ENCODE measurements around the gene HELZ. TPM values are rescaled to one million over a fixed set of nuclear protein-coding genes. Genes with fewer than 3 reads are reported as not detected.

HELZ gene
- total RNA-seq, 1 donor from 2014 or later = 14.8 TPM

- Histone ChIP-seq H3K36me3 (ENCODE audit: control insufficient read depth, insufficient read depth, low read length) (no peaks in the 10 kb centered on the region), H3K4me3 (ENCODE audit: low read depth, low read length) (no peak overlapping the region), H3K27me3 (ENCODE audit: control insufficient read depth, insufficient read depth, low read length) (no peaks in the 10 kb centered on the region)
- TF ChIP-seq, protein P1, sequence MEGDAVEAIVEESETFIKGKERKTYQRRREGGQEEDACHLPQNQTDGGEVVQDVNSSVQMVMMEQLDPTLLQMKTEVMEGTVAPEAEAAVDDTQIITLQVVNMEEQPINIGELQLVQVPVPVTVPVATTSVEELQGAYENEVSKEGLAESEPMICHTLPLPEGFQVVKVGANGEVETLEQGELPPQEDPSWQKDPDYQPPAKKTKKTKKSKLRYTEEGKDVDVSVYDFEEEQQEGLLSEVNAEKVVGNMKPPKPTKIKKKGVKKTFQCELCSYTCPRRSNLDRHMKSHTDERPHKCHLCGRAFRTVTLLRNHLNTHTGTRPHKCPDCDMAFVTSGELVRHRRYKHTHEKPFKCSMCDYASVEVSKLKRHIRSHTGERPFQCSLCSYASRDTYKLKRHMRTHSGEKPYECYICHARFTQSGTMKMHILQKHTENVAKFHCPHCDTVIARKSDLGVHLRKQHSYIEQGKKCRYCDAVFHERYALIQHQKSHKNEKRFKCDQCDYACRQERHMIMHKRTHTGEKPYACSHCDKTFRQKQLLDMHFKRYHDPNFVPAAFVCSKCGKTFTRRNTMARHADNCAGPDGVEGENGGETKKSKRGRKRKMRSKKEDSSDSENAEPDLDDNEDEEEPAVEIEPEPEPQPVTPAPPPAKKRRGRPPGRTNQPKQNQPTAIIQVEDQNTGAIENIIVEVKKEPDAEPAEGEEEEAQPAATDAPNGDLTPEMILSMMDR (IDR thresholded peaks at IDR 0.05; ENCODE audit: insufficient read depth, low read length, poor library complexity, severe bottlenecking) = no peak
- no peak for DNase-seq (ENCODE audit: low read depth)
Measured at GRCh38 chr17:67247416-67247900, 2.5 kb upstream of the HELZ start.

GRCh38 chr17:67246653-67247415, 1.8 kb upstream of the HELZ start:
- peak; percentile 69 for DNase-seq (ENCODE audit: low read depth)
- Histone ChIP-seq H3K36me3 (ENCODE audit: control insufficient read depth, insufficient read depth, low read length) (no peaks in the 10 kb centered on the region), H3K4me3 (ENCODE audit: low read depth, low read length) (peak overlapping the region; percentile 81), H3K27me3 (ENCODE audit: control insufficient read depth, insufficient read depth, low read length) (no peaks in the 10 kb centered on the region)
- TF ChIP-seq, protein P1 (IDR thresholded peaks at IDR 0.05; ENCODE audit: insufficient read depth, low read length, poor library complexity, severe bottlenecking) = no peak

- TF ChIP-seq, protein P1 (IDR thresholded peaks at IDR 0.05; ENCODE audit: insufficient read depth, low read length, poor library complexity, severe bottlenecking) = no peak
- Histone ChIP-seq H3K27me3 (ENCODE audit: control insufficient read depth, insufficient read depth, low read length) (no peaks in the 10 kb centered on the region), H3K36me3 (ENCODE audit: control insufficient read depth, insufficient read depth, low read length) (no peaks in the 10 kb centered on the region), H3K4me3 (ENCODE audit: low read depth, low read length) (peak overlapping the region; percentile 81)
- no peak for DNase-seq (ENCODE audit: low read depth)
Measured at GRCh38 chr17:67246403-67246652, 1.3 kb upstream of the HELZ start.

DNA sequence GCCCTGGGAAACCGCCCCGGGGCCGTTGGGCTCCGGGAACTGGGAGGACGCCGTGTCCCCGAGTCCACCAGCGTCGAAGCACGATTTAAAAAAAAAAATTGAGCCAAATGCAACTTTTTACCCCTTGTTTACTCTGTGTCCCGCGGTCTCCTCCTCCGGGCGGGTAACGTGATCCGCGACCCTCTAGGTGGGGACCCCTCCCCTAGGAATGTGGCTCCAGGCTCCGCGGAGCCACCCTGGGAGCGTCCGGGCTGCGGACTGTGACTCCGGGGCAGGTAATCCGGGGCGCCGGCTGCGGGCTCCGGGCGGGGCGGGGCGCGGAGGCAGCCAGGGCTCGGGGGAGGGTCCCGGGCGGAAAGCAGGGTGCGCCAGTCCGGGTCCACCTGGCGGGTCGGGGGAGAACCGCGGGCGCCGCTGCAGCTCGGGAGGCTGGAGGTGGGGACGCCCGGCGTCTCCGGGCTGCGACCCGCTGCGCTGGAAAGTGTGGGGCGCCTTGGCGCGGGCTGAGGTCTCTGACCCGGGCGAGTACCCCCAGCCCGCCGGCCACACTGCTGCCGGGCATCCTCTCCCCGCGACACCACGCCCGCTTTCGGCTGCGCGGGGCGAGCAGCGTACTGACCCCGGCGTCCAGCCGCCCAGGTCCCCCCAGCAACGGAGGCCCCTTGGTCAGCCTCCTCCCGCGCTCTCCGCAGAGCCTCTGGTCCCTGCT, 852 bp upstream of the HELZ start:
- TF ChIP-seq, protein P1 (IDR thresholded peaks at IDR 0.05; ENCODE audit: insufficient read depth, low read length, poor library complexity, severe bottlenecking) = no peak
- Histone ChIP-seq H3K27me3 (ENCODE audit: control insufficient read depth, insufficient read depth, low read length) (no peaks in the 10 kb centered on the region), H3K36me3 (ENCODE audit: control insufficient read depth, insufficient read depth, low read length) (no peaks in the 10 kb centered on the region), H3K4me3 (ENCODE audit: low read depth, low read length) (peak overlapping the region; percentile 81)
- DNase-seq (ENCODE audit: low read depth) = no peak

DNA sequence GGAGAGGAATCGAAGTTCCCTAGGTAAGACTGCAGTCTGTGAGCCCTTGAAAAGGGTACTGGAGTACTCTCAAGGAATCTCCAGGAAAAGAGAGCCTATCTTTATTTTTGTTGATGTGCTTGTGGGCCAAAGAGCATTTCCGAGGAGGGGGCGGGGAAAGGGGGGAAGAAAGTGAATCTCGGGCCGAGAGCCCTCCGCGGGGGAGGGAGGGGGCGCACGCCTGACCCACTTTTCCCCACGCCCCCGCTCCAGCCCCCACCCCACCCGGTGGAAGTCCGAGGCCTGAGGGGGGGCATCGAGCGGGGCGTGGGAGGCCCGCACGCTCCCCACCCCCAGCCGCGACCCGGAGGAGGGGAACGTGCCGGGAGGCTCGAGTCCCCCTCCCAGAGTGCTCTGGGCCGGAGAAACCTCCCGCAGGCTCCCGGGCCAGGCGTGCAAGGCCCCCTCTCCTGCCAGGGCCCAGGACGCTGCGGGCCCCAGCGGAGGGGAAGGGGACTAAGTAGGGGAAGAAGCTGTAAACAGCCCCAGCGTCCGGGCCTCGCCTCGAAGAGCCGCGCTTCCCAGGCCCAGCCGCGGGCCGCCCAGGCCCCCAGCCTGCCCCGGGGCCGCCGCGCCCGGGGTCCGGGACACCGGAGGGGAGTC, 444 bp downstream of the HELZ start:
- H3K27me3 ChIP-seq (ENCODE audit: control insufficient read depth, insufficient read depth, low read length) = no peaks in the 10 kb centered on the region
- H3K36me3 ChIP-seq (ENCODE audit: control insufficient read depth, insufficient read depth, low read length) = no peaks in the 10 kb centered on the region
- TF ChIP-seq, protein P1 (IDR thresholded peaks at IDR 0.05; ENCODE audit: insufficient read depth, low read length, poor library complexity, severe bottlenecking) = no peak
- peak overlapping the region; percentile 81 for H3K4me3 ChIP-seq (ENCODE audit: low read depth, low read length)
- no peak for DNase-seq (ENCODE audit: low read depth)
